ENCODE results near the gene CEPT1. TPM values are rescaled to one million over a fixed set of nuclear protein-coding genes. Genes with fewer than 3 reads are reported as not detected.

The CEPT1 gene
- total and polyA plus RNA-seq, 3 experiments from 2014 or later: 23.4 to 41.3 (median 38.9) TPM

GRCh38 chr1:111205714-111206050 is 65.7 kb downstream of the CEPT1 start:
- Mint-ChIP-seq H3K4me3 (peak overlapping the region in 6 of 7 donors; percentile 12 to 74 (median 25)), H3K27me3 (peaks cover 0 to 3% of the 10 kb centered on the region in 2 donors), H3K4me1 (peaks cover 51 to 80% (median 65%) of the 10 kb centered on the region in 3 donors), H3K27ac (peak overlapping the region in 7 of 8 donors; percentile 48 to 97 (median 93)), H3K36me3 (peaks cover 0 to 8% (median 0%) of the 10 kb centered on the region in 3 donors), H3K9me3 (no peaks in the 10 kb centered on the region)
- POLR2A ChIA-PET: no interaction called here
- DNase-seq: no peak
- H3K4me1 ChIP-seq (ENCODE audit: insufficient read depth, low read length): peaks cover 49% of the 10 kb centered on the region
- H3K27me3 ChIP-seq (ENCODE audit: insufficient read depth, low read length, poor library complexity, severe bottlenecking): no peaks in the 10 kb centered on the region
- no peaks in the 10 kb centered on the region for H3K9me3 ChIP-seq (ENCODE audit: low read length)
- no peak overlapping the region for H3K4me3 ChIP-seq (ENCODE audit: low read length)
- H3K27ac ChIP-seq (ENCODE audit: low read depth, low read length): no peak overlapping the region
- H3K36me3 ChIP-seq (ENCODE audit: insufficient read depth, low read length): no peaks in the 10 kb centered on the region
- CTCF ChIA-PET: no interaction called here

GRCh38 chr1:111208921-111209320 is 68.9 kb downstream of the CEPT1 start:
- CTCF ChIA-PET: interaction anchor here (1.1 kb wide), 1 partner anchor 14 kb away, joined by 4 read pairs; no protein-coding TSS in a partner anchor
- H3K4me1 Mint-ChIP-seq: peaks cover 36 to 71% (median 60%) of the 10 kb centered on the region in 3 donors

GRCh38 chr1:111209622-111210021 is 69.6 kb downstream of the CEPT1 start:
- ChIA-PET POLR2A (no interaction called here), CTCF (interaction anchor here (1.1 kb wide), 1 partner anchor 14 kb away, joined by 4 read pairs; no protein-coding TSS in a partner anchor)
- Mint-ChIP-seq H3K4me3 (peak overlapping the region in 1 of 7 donors; percentile 54), H3K9me3 (peaks cover 0 to 12% (median 0%) of the 10 kb centered on the region in 5 donors), H3K27ac (peak overlapping the region in 2 of 8 donors; percentile 7 to 19), H3K27me3 (no peaks in the 10 kb centered on the region), H3K4me1 (peaks cover 41 to 76% (median 65%) of the 10 kb centered on the region in 3 donors), H3K36me3 (peaks cover 0 to 3% (median 0%) of the 10 kb centered on the region in 3 donors)
- Histone ChIP-seq H3K4me3 (ENCODE audit: low read length) (no peak overlapping the region), H3K27ac (ENCODE audit: low read depth, low read length) (no peak overlapping the region), H3K9me3 (ENCODE audit: low read length) (no peaks in the 10 kb centered on the region), H3K36me3 (ENCODE audit: insufficient read depth, low read length) (no peaks in the 10 kb centered on the region), H3K27me3 (ENCODE audit: insufficient read depth, low read length, poor library complexity, severe bottlenecking) (no peaks in the 10 kb centered on the region), H3K4me1 (ENCODE audit: insufficient read depth, low read length) (peaks cover 40% of the 10 kb centered on the region)
- DNase-seq: no peak

More at GRCh38 chr1:111208921-111209320, 68.9 kb downstream of the CEPT1 start:
- Mint-ChIP-seq H3K27ac (peak overlapping the region in 2 of 8 donors; percentile 14 to 24), H3K9me3 (peaks cover 0 to 5% (median 0%) of the 10 kb centered on the region in 5 donors), H3K27me3 (no peaks in the 10 kb centered on the region), H3K36me3 (peaks cover 0 to 3% (median 0%) of the 10 kb centered on the region in 3 donors), H3K4me3 (peak overlapping the region in 1 of 7 donors; percentile 31)
- Histone ChIP-seq H3K4me1 (ENCODE audit: insufficient read depth, low read length) (peaks cover 35% of the 10 kb centered on the region), H3K36me3 (ENCODE audit: insufficient read depth, low read length) (no peaks in the 10 kb centered on the region), H3K27ac (ENCODE audit: low read depth, low read length) (no peak overlapping the region), H3K4me3 (ENCODE audit: low read length) (no peak overlapping the region), H3K27me3 (ENCODE audit: insufficient read depth, low read length, poor library complexity, severe bottlenecking) (no peaks in the 10 kb centered on the region), H3K9me3 (ENCODE audit: low read length) (no peaks in the 10 kb centered on the region)
- DNase-seq: no peak
- POLR2A ChIA-PET: no interaction called here

- Histone ChIP-seq H3K9me3 (ENCODE audit: low read length) (no peaks in the 10 kb centered on the region), H3K27ac (ENCODE audit: low read depth, low read length) (no peak overlapping the region), H3K4me3 (ENCODE audit: low read length) (no peak overlapping the region), H3K36me3 (ENCODE audit: insufficient read depth, low read length) (no peaks in the 10 kb centered on the region), H3K27me3 (ENCODE audit: insufficient read depth, low read length, poor library complexity, severe bottlenecking) (no peaks in the 10 kb centered on the region), H3K4me1 (ENCODE audit: insufficient read depth, low read length) (peaks cover 49% of the 10 kb centered on the region)
- peaks cover 0 to 15% (median 2%) of the 10 kb centered on the region in 5 donors for H3K9me3 Mint-ChIP-seq
- no peak overlapping the region for H3K27ac Mint-ChIP-seq
- H3K27me3 Mint-ChIP-seq: peaks cover 0 to 4% of the 10 kb centered on the region in 2 donors
- DNase-seq: no peak
- POLR2A ChIA-PET: no interaction called here
- no peak overlapping the region for H3K4me3 Mint-ChIP-seq
- peaks cover 0 to 4% (median 0%) of the 10 kb centered on the region in 3 donors for H3K36me3 Mint-ChIP-seq
- CTCF ChIA-PET: no interaction called here
- H3K4me1 Mint-ChIP-seq: peaks cover 48 to 79% (median 69%) of the 10 kb centered on the region in 3 donors
These were observed 71.9 kb downstream of the CEPT1 start for GRCh38 chr1:111211921-111212320.

- Histone ChIP-seq H3K27me3 (ENCODE audit: insufficient read depth, low read length, poor library complexity, severe bottlenecking) (no peaks in the 10 kb centered on the region), H3K36me3 (ENCODE audit: insufficient read depth, low read length) (no peaks in the 10 kb centered on the region), H3K4me1 (ENCODE audit: insufficient read depth, low read length) (peaks cover 58% of the 10 kb centered on the region), H3K9me3 (ENCODE audit: low read length) (no peaks in the 10 kb centered on the region), H3K27ac (ENCODE audit: low read depth, low read length) (no peak overlapping the region), H3K4me3 (ENCODE audit: low read length) (no peak overlapping the region)
- POLR2A ChIA-PET: no interaction called here
- CTCF ChIA-PET: no interaction called here
- Mint-ChIP-seq H3K27ac (peak overlapping the region in 7 of 8 donors; percentile 41 to 99 (median 95)), H3K9me3 (peaks cover 0 to 15% (median 2%) of the 10 kb centered on the region in 5 donors), H3K27me3 (peaks cover 0 to 4% of the 10 kb centered on the region in 2 donors), H3K36me3 (peaks cover 2 to 4% (median 2%) of the 10 kb centered on the region in 3 donors), H3K4me1 (peaks cover 56 to 80% (median 71%) of the 10 kb centered on the region in 3 donors), H3K4me3 (peak overlapping the region; percentile 63 to 77 (median 70))
- no peak for DNase-seq
These were observed 72.8 kb downstream of the CEPT1 start for GRCh38 chr1:111212634-111213335.

GRCh38 chr1:111213412-111213811 is 73.4 kb downstream of the CEPT1 start:
- POLR2A ChIA-PET: interaction anchor here (11.1 kb wide), 1 partner anchor 13 kb away, joined by 259 read pairs; the partner anchor contains the start of gene DENND2D
- DNase-seq: peak in 1 of 5 donors; percentile 43
- peaks cover 3 to 4% (median 4%) of the 10 kb centered on the region in 3 donors for H3K36me3 Mint-ChIP-seq
- peak overlapping the region; percentile 95 to 99 (median 97) for H3K27ac Mint-ChIP-seq
- peaks cover 0 to 20% (median 2%) of the 10 kb centered on the region in 5 donors for H3K9me3 Mint-ChIP-seq
- H3K27me3 Mint-ChIP-seq: peaks cover 0 to 4% of the 10 kb centered on the region in 2 donors
- Histone ChIP-seq H3K9me3 (ENCODE audit: low read length) (no peaks in the 10 kb centered on the region), H3K27ac (ENCODE audit: low read depth, low read length) (no peak overlapping the region), H3K4me1 (ENCODE audit: insufficient read depth, low read length) (peaks cover 59% of the 10 kb centered on the region), H3K36me3 (ENCODE audit: insufficient read depth, low read length) (no peaks in the 10 kb centered on the region), H3K4me3 (ENCODE audit: low read length) (peak overlapping the region; percentile 46), H3K27me3 (ENCODE audit: insufficient read depth, low read length, poor library complexity, severe bottlenecking) (no peaks in the 10 kb centered on the region)
- peaks cover 61 to 80% (median 73%) of the 10 kb centered on the region in 3 donors for H3K4me1 Mint-ChIP-seq
- CTCF ChIA-PET: interaction anchor here (2.1 to 10.7 kb wide), 3 partner anchors 10 to 13 kb away, joined by 8 to 252 read pairs (median 11); partner anchors contain the start of gene DENND2D
- H3K4me3 Mint-ChIP-seq: peak overlapping the region; percentile 63 to 77 (median 70)

- POLR2A ChIA-PET: interaction anchor here (0.7 to 11.1 kb wide), 8 partner anchors 9 to 32 kb away, joined by 3 to 259 read pairs (median 6); partner anchors contain the start of gene DENND2D
- H3K36me3 Mint-ChIP-seq: peaks cover 3 to 6% (median 4%) of the 10 kb centered on the region in 3 donors
- H3K4me3 ChIP-seq (ENCODE audit: low read length): peak overlapping the region; percentile 46
These were observed 74.2 kb downstream of the CEPT1 start for GRCh38 chr1:111214074-111214801.

More at GRCh38 chr1:111214074-111214801, 74.2 kb downstream of the CEPT1 start:
- Histone ChIP-seq H3K27me3 (ENCODE audit: insufficient read depth, low read length, poor library complexity, severe bottlenecking) (no peaks in the 10 kb centered on the region), H3K4me1 (ENCODE audit: insufficient read depth, low read length) (peaks cover 67% of the 10 kb centered on the region), H3K36me3 (ENCODE audit: insufficient read depth, low read length) (no peaks in the 10 kb centered on the region), H3K9me3 (ENCODE audit: low read length) (no peaks in the 10 kb centered on the region), H3K27ac (ENCODE audit: low read depth, low read length) (no peak overlapping the region)
- Mint-ChIP-seq H3K27ac (peak overlapping the region; percentile 95 to 99 (median 97)), H3K27me3 (peaks cover 0 to 4% of the 10 kb centered on the region in 2 donors), H3K4me3 (peak overlapping the region; percentile 63 to 77 (median 70)), H3K4me1 (peaks cover 66 to 86% (median 79%) of the 10 kb centered on the region in 3 donors), H3K9me3 (peaks cover 0 to 25% (median 2%) of the 10 kb centered on the region in 5 donors)
- CTCF ChIA-PET: interaction anchor here (2.1 to 10.7 kb wide), 3 partner anchors 9 to 14 kb away, joined by 8 to 252 read pairs (median 11); partner anchors contain the start of gene DENND2D
- DNase-seq: no peak

All from CD8-positive, alpha-beta memory T cell (primary cell).